ENCODE results near the gene CDH4.
A peak's percentile ranks its signal among the peaks of the same experiment; 100 is the strongest.
"Not testable (repeated sequence)": the region's sequence is repeated elsewhere in the genome, so short reads cannot be mapped to it uniquely, and the experiment has no call there.

Gene CDH4

DNA sequence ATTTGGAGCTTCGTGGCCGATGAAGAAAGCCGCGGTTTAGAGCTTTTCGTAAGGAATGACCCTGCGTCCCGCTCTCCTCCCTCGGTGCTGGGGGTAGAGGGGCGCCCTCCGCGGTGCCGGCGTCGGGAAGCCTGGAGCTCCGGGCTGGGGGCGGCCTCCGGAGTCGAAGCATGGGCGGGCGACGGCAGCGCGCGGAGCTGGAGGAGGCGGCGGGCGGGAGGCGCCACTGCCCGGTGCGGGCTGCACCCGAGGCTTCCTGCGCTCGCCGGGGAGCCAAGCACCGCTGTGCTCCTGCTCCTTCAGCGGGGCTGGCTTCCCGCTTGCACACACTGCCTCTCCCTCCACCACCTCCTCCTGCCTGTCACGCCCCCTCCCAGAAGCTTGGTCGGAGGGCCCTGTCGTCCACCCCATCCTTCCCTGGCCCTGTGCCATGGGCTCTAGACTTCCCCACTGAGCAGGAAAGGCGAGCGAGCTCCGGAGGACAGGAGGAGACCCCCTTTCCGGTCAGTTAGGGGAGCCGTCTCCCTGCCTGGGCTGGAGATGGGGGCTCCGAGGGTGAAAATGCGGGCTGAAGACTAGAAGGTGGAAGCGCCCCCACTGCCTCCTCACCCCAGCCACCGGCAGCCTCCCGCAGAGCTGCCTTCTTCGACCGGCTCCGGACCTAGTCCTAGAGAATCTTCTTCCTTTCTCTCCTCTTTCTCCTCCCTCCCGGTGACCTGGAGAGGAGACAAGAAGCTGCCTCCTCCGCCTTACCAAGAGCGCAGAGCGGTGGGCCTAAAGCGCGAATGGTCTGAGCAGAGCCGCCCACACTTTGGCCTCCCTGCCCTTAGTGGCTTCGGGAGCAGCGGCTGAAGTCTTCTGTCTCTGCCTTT, 1.8 kb downstream of the CDH4 start:
- DNase-seq: no peak

DNA sequence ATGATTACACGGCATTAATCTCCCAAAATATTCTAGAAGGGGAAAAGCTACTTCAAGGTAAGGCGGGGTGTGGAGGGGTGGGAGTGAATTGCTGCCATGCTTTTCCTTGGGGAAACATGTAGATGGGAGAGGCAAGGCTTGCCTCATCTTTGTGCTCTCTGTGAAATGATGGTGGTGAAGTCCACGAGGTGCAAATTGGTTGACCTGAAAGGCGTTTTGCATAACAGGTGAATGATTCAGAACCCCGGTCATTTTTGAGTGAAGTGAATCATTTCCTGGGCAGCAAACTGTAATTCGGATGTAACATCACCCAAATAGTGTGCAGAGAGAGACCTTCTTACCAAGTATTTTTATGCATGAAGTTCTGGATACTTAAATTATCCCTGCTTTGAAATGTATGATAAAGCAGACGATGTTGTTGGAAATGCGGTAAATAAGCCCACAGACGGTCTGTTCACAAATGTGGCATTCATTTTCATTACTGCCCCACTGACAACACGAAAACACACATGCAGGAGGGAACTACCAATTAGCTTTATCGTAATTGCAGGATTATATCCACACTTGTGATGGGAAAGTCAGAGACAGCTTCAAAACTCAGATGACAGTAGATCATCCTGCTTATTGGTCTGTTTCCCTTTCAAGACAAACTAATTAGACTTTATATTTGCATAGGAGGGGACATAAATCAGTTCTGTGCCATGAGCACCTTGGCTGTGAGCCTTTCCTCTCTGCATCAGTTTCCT, 3.0 kb downstream of the CDH4 start:
- DNase-seq: no peak

DNA sequence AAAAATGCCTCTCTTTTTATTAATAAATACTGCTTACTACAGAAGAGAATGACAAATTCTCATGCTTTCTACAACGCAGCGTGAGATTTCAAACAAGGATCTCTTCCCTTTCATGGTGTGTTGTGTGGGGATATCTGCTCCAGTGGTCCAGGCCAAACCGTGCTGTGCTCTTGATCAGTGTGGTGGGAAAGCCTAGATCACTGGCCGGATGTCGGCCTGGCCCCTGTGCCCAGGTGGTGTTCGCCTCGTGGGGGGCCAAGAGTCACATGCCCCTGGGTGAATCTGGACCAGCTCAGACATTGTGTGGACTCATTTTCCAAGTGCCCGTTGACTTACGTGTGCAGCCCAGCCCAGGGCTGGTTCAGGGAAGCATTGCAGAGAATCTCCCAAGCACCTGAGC, 4.3 kb downstream of the CDH4 start:
- DNase-seq: no peak

DNA sequence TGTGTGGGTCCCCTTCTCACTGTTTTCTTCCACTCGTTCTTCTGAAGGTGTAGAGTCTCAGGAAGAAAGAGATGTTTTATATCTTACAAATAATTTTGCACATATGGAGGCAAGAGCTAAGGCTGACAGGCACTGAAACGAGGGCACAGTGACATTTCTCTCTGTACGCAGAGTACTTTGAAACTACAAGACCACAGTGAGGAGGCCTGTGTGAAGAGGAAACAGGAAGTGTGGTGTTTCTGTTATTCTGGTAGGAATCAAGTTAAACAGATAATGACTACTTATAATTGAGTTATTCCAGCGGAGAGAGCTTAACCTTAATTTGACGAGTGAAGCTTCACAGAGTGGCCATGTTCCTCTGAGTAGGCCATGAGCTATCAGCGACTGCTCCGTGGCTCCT, 4.8 kb downstream of the CDH4 start:
- DNase-seq: no peak

DNA sequence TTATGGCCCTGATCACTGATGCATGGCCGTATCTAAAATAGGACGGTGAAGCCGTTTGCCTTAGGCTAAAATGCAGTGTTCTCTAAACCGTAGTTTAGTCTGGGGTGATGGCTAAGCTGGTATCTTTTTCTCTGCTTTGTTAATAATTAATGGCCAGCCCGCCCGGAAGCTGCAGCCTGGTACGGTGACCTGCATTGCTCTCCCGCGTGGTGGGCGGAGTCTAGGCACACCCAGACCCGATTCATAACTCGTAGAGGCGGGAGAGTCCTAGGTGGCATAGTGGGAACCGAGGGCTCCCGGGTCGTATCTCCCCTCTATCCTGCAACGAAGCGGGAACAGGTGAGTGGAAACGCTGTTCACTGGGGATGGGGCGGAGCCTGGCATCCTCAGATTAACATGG, 5.5 kb downstream of the CDH4 start:
- no peak for DNase-seq

DNA sequence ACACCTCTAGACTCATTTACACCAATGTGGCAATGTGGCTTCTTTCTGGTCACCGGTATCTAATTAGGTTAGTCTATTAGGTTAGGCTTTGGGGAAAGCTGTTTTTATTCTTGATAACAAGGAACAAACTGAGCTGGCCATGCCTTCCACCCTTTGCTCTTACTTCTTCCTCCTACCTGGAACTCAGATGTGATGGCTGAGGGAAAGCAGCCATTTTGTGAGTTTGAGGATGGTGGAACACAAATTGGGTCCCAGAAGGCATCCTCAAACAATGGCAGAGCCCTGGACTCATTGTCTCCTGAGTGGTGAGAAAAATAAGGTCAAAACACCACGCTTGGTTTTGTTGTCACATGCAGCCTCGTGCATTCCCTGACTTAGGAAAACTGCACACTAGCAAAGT, 7.7 kb downstream of the CDH4 start:
- no peak for DNase-seq

GRCh38 chr20:61260905-61261304, 8.8 kb downstream of the CDH4 start:
- DNase-seq: no peak

DNA sequence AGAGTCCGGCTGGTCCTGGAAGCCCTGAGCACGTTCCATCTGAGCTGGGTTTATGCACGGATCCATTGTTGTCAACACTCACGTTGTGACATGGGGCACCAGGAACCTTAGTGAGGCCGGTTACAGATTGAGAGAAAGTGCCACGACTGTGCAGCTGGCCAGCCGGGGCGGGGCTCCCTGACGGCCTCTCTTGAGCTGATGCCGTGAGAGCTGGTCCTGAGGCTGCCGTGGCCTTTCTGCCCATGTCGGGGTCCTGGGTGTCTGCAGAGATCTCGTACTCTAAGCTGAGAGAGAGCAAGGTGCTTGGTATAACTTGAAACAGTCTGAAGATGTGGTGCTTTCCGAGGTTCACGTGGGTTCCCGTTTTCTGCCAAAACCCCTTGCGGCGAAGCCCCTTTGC, 10.0 kb downstream of the CDH4 start:
- DNase-seq: no peak

DNA sequence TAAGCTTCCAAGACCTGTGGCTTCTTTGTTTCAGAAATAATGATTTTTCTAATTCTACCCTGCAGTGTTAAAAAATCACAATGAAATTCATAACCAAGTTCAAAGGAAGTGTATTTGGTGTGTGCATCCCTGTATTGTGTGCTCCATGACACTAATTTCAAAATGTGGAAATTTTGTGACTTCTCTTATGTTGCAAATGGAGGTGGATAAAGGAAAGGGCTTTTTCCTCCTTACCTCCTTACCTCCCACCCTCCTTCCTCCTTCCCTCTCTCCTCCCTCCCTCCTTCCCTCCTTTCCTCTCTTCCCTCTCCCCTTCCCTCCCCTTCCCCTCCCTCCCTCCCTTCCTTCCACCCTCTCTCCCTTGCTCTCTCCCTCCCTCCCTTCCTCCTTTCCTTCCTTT, 10.5 kb downstream of the CDH4 start:
- no peak for DNase-seq

DNA sequence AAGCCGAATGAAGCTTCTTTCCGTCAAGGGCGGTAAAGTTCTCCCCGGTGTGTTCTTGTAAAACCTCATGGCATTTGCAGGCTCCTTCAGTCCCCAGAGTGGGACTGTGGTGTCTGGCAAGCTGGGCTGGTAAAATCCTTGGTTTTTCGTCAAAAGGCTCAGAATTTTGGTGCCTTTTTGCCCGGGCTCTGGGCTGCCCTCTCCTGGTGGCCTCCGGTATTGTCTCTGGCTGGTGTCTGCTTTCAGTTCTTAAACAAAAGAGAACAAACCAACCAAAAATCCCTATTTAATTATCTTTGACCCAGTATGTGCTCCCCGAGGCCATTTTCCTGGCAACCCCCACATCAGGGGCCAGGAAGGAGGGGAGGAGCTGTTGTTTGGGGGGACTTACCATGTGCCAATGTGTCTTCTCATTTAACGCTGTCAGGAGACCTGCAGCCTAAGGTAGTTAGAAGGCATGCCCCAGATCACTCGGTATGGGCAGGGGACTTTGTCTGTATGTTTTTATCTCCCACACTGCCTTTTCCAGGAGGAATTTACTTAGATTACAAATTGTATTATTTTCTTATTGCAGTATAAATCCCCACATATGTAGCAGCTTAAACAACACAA, 11.1 kb downstream of the CDH4 start:
- DNase-seq: peak; percentile 29

DNA sequence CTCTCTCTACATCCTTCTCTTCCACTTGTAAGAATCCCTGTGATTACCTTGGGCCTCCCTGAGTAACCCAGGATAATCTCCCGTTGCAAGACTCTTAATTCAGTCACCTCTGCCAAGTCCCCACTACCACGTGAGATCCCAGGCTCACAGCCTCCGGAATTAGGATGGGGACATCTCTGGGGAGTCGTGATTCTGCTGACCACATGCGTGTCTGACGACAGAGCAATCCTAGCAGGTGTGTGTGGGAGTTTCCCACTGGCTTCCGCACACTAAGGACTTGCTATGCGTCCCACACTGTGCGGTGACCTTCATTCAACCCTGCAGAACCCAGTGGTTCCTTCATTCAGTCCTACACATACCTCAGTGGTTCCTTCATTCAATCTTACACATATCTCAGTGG, 11.9 kb downstream of the CDH4 start:
- DNase-seq: no peak

DNA sequence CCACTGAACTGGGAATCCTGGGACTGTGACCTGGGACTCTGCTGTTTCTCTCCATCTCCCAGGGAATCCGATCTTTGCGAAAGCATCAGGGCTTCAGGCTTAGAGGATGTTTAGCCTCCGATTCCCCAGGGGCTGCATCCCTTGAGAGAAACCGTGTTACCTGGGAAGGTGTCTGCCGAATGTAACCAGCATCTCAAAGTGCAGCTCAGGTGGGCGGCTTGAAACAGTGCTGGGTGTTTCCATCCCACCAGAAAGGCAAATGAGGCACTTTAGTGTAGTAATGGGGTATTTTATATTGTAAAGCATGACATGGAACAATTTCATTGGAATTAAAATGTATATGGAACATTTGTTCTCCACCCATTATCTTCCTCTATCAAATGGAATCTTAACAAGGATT, 15.2 kb downstream of the CDH4 start:
- DNase-seq: no peak

GRCh38 chr20:61268024-61268423, 16.0 kb downstream of the CDH4 start:
- no peak for DNase-seq

DNA sequence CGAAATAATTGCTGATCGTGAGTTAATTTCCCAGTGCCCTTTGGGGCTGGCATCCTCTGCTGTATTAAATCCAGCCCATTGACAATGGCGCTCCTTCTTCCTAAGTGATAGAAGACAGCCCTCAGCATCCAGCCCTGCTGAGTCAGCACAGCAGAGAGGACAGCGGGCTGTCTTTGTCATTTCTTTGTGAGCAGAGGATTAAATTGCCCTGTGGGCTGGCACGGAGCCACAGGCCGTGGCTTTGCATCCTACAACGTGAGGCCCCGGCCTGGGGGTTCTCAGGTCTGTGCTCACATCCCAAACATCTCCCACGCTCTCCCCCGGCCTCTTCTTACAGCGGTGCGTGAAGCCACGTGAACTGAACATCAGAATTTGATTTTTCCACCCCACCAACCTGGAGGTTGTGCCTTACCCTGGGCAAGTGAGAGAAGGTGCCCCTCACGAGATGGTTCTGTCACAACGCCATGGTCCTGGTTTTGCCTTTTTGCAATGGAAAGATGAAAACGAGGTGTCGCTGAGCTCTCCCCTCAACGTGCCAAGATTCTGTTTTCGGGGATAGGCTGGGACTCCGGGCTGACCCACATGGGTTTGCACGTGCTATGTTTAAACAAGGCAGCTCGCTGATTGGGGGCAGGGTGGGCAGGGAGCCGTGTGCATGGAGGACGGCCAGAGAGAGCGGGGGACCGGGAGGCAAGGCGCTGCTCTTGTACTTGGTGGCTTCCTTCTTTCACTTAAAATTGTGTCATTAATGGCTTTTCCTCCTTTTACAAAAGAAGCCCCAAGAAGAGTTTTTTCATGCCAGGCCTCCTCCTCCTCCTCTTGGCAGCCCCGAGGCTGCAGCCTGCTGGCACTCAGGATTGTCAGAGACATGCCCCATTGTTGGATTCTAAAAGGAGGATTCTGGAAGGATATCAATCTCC, 19.5 kb downstream of the CDH4 start:
- DNase-seq: peak; percentile 23

DNA sequence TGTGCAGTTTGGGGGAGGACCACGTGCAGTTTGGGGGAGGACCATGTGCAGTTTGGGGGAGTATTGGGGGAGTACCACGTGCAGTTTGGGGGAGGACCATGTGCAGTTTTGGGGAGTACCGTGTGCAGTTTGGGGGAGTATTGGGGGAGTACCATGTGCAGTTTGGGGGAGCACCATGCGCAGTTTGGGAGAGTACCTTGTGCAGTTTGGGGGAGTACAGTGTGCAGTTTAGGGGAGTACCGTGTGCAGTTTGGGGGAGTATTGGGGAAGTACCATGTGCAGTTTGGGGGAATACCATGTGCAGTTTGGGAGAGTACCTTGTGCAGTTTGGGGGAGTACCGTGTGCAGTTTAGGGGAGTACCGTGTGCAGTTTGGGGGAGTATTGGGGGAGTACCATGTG, 21.0 kb downstream of the CDH4 start:
- not testable (repeated sequence) for DNase-seq

DNA sequence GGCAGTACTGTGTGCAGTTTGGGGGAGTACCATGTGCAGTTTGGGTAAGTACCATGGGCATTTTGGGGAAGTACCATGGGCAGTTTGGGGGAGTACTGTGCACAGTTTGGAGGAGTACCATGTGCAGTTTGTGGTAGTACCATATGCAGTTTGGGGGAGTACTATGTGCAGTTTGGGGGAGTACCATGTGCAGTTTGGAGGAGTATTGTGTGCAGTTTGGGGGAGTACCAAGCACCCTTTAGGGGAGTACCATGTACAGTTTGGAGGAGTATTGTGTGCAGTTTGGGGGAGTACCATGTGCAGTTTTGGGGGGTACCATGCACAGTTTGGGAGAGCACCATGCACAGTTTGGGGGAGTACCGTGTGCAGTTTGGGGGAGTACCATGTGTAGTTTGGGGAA, 21.6 kb downstream of the CDH4 start:
- not testable (repeated sequence) for DNase-seq

GRCh38 chr20:61274326-61274725, 22.3 kb downstream of the CDH4 start:
- DNase-seq: no peak

DNA sequence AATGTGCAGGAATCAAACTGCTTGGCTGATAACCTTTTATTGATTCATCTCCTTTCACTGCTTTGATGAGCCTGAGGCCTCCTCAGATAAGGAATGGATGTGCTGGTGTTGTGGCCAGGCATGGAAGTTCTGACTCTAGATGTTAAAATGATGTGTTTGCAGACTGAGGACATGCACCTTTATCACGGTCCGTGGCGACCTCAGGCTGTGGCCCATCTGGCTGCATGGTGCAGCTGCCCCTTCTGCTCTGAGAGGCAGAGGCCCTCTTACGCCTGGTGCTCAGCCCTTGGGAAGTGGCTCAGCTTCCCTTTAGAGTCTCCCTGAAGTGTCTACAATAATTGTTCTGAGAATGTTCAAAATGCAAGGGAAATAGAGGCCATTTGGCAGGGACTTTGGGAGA, 26.2 kb downstream of the CDH4 start:
- no peak for DNase-seq

GRCh38 chr20:61279621-61280150, 27.6 kb downstream of the CDH4 start:
- DNase-seq: no peak

- no peak for DNase-seq
Measured at GRCh38 chr20:61280217-61280980, 28.3 kb downstream of the CDH4 start.

GRCh38 chr20:61281286-61281795, 29.3 kb downstream of the CDH4 start:
- DNase-seq: no peak

All from fibroblast of skin of scalp (primary cell).